Measurements from ENCODE around the gene PPARGC1A.

PPARGC1A gene

DNA sequence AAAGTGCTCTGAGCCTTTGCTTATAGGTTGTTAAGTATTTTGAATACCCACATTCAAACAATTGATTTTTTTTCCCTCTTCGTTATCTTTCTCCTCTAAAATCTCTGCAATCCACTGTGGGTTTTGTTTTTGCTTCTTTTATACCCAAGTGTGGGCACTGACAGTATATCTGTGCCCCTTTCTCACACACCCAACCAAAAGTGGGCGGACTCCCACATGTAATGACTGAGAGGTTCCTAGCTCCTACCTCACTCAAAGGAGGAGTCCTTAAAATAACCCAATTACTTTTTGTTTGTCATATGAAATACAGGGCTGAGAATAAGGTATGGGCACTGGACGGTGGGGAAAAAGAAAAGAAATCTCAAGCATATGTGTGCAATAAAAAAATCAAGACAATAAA lies 51.7 kb downstream of the PPARGC1A start:
- DNase-seq (ENCODE audit: low read depth): no peak

DNA sequence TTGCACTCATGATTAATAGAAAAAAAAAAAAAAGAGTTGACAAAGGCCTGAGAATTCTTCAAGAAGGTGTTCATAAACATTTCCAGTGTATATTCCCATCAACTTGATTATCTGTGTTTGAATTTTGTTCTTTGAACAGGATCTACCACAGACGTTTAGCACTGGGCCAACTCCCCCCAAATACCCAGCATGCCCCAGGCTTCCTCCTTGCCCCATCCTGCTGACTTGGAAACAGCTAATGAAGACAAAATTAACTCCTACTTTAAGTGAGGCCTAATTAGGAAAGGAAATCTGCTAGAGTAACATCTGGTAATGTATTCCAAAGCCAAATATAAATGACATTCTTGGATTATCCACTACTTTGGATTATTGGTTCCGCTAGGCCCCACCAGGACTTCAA lies 52.5 kb downstream of the PPARGC1A start:
- DNase-seq (ENCODE audit: low read depth): no peak

DNA sequence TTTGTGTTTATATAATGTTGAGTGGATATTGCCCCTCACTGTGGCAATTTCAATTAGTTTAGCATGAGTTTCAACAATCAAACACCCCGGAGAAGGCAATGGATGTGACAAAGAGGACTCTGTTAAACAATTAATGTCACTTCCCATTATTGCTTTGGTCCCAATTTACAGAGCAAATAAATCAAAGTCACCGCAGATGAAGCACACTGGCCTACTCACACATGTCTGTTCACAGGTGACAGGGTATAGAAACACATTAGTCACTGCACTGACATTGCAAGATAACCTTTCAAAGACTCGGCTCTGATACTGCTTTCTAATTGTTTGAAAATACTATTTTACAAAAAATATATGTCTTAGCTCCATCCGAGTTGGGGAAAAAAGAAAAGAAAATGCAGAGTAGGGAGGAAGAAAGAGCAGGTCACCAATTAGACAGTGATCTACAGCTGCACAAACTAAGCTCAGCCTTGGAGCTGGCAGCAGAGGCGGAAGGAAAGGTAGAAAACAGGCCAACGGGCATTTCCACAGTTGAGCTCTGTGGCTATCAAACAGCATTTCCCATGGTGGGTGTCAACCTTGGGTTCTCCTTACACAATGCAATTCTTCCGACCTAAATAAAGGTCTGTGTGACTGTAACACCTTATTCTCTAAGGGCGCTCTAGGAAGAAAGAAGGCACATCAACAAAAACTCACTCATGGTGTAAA lies 53.9 kb downstream of the PPARGC1A start:
- DNase-seq (ENCODE audit: low read depth): no peak

DNA sequence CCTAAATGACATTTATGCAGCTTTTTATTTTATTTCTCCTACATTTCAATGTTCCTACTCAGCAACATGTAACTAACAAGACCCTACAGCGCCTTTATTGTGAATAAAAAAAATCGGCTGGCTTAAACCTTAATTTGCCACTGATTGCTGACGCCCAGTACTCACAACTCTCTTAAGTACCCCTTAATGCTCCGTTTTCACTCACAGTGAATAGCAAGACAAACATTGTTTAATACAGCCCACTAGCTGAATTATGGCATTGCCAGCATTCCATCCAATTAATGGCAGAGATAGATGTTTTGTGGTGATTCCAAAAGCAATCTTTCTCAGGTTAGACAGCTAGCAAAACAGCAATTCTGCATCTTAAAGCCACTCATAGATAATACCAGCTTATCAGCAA lies 61.1 kb downstream of the PPARGC1A start:
- DNase-seq (ENCODE audit: low read depth): no peak

DNA sequence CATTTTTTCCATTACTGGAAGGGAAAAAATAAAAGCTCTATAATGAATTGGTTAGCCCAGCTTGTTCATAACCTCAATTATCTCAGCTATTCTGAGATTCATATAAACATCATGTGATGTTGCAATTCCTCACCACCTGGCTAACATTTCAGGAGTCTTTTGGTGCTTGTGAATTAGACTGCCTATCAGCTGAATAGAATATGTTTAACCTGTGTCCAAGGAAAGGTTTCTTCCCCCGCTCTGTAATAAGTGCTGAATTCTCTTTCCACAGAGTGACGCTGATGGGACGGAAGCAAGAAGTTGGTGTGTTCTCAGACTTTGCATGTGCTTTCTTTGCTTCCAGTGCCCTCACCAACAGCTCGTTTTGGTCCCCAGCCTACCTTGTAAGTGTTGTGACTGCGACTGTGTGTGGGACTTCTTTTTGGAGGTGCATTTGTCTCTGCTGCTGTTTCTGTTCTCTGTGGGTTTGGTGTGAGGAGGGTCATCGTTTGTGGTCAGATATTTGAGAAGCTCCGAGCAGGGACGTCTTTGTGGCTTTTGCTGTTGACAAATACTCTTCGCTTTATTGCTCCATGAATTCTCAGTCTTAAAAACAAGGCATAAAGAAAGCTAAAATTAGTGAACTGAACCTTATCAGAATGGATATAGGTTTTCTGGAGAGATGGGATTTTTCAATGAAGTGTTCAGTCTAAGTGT lies 61.7 kb downstream of the PPARGC1A start:
- DNase-seq (ENCODE audit: low read depth): no peak

DNA sequence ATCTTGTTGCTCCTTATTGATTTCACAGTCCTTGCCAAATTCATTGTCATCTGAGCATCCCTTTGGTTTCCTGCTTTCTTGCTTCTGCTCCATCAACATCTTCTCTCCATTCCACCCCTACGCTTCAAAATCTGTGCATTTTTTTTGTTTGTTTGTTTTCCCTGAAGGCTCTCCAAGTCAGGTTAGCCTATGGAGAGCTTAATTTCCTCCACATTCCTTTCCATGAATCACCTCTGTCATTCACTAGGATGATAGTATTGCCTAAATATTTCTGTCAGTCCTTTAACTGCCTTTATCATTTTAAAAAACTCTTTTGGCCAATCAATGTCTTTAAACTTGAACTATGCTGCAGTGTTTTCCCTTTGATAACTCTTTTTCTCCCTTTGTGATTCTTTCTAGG lies 67.7 kb downstream of the PPARGC1A start:
- no peak for DNase-seq (ENCODE audit: low read depth)

DNA sequence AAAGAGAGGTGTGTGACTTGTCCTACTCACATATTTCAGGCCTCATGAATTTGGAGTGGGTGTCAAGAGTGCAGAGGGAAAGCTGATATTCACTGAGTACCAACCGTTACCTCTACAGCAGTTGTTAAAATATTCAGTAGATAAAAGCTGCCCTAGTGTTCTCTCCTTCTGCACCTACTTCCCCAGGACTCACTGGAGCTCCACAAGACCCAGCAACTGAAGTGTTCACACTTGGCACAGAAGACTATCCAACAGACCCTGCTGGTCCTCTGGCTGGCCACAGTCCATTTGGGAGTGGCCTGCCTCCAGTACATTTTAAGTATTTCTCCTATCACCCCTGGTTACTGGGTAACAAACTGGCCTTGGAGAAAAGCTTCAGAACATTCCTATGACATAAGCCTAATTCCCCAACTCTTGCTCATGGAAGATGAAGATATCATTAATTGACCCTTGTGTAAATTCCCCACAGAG lies 70.8 kb downstream of the PPARGC1A start:
- DNase-seq (ENCODE audit: low read depth): no peak

DNA sequence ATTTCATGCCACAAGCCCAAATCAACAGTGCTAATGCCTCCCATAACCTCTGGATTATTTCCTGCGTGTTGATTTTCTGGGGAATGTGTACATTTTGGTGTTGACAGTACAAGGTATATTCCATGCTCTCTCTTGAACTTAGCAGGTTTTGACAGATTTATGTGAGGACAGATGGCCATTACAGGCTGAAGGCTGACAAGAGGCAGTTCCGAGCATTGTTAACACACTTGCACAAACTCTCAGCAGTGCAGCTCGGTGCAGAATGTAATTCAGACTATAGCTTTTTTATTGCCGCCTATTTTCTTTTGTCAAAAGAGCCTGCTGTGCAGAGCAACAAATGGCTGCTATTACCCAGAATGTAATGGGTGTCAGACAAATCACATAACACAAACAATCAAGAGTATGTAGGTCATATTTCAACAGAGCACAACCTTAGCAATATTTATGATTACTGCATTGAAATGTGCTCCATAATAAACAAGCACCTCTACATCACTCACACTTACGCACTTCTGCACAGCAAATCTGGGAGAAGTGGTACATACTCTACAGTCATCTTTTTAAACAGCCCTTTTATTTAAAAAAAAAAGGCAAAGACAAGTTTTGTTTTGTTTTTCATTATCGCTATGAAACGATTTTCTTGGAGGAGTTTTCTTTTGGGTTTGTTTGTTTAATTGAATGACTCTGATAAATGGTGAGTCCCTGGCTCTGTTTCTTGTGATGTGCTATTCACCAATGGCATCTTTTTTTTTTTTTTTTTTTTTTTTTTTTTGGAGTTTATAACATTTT lies 71.6 kb downstream of the PPARGC1A start:
- no peak for DNase-seq (ENCODE audit: low read depth)

DNA sequence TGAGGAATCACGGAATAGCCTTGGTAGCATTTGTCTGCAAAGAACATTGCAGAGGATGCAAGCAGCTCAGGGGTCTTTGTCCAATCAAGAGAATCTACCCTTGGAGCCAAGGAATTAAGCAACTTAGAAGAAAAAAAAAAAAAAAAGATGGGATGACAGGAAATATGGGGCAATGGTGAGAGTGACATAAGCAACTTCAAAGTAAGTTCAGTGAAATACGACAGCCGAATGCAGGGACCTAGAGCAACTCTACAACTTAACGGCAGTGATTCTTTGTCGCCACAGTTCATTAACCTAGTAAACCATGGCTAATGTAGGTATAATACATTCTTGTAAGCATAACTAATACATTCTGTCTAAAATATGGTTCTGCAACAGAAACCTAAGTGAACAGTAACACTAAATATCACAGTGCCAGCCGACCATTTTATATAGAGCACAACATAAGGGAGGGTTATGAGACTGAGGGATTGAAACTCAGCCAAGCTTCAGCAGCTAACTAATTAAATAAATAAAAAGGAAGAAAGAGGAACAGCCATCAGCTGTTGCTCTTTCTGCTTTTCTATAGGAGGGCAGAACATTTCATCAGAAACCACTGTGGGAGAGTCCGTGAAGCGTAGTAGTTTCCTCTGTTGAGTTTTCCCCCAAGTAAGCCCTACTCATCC lies 74.7 kb downstream of the PPARGC1A start:
- no peak for DNase-seq (ENCODE audit: low read depth)

DNA sequence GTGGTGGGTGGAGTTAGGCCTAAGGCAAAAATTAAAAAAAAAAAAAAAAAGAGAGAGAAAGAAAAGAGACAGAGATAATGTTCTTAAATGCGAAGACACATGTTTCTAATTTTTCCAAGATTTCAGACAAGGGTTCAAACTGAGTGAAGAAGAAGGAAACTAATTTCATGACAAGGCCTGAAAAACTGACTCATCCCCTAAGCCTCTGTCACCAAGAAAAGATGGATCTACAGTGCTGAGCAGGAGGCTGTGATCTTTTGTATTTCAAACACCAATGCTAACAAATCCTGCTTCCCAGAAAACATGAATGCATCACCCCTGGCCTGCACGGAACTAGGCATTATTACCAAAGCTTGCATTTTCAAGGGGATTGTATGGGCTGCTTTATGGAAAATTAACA lies 75.3 kb downstream of the PPARGC1A start:
- no peak for DNase-seq (ENCODE audit: low read depth)

DNA sequence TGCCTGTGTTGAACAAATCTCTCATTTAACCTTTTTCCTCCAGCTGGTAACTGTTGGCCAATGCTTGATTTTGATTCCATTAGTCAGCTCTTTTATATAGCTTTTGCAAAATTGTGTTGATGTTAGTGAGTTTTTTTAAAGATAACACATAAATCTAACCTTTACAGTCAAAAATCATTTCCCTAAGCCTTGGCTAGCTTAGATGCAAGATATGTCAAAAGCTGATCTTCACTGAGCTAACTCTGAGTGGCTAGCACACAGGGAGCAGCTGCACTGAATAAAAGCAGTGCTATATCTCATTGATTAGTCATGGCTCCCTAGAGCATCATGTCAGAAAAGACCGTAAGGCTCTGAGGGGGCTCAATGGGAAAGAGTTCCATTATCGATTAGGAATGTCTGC lies 78.7 kb downstream of the PPARGC1A start:
- no peak for DNase-seq (ENCODE audit: low read depth)

DNA sequence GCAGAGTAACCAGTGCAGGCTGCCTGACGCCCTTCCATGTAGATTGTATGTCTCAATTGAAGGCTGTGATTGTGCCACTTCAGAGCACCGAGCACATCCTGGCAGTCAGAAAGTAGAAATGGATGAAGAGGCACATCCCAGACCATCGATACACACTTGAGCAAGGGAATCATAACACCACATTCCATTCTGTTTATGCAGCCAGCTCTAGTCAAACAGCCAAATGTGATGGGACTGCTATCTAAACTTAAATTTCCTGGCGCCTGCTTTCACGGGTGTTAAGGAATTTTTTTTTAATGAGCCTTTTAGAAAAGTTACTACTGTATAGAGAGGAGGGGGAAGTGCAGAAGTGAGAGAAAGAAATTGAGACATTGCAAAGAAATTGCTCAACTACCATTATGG lies 84.4 kb downstream of the PPARGC1A start:
- DNase-seq (ENCODE audit: low read depth): no peak

DNA sequence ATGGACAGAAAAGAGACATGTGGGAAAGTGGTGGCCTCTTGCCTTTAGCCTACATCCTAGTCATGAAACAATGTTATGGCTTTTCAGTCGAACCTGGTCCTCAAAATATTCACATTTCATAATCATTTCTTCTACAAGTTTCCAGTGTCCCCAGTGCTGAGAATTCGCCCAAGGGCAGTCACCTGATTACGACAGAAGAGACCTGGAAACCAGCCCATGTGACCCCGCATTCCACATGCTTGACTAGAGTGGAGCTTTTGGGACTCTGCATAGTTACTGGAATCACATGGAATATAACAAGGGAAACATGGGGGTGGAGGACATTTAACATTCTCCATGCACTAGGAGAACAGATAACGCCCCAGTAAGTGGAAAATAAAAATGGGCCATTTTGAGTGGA lies 100.1 kb downstream of the PPARGC1A start:
- DNase-seq (ENCODE audit: low read depth): no peak

DNA sequence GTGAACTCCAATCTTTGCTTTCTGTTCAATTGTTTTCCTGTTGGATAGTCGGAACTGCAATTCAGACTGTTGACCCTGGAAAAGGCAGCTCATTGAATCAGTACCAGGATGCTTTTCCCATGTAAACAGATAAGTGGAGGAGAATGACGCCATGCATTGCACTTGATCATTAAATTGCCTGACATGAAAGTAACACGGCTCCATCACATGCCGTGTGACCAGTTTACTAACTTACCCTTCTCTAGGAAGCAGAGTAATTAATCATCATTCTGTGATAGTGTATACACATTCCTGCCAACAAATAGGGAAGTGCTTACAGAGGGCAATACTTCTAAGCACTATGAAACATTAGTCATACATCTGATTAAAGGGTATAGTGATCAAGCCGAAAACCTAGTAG lies 101.4 kb downstream of the PPARGC1A start:
- no peak for DNase-seq (ENCODE audit: low read depth)

DNA sequence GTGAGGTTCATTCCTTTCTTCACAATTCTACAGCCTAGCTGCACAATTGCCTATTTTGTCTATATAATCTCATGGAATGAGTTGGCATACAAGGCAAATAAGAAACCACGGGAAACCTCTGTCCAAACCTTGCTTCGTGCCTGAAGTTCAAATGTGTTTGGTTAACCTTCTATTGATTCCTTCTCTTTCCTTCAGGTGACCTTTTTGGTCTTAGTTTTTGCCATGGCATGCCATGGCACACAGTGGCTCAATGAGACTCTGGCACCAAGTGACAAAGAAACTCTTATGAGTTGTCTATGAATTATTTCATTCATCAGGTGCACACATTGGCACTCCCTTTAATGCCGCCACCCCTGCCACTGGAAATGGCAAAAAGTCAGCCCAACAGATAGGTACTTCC lies 101.8 kb downstream of the PPARGC1A start:
- no peak for DNase-seq (ENCODE audit: low read depth)

DNA sequence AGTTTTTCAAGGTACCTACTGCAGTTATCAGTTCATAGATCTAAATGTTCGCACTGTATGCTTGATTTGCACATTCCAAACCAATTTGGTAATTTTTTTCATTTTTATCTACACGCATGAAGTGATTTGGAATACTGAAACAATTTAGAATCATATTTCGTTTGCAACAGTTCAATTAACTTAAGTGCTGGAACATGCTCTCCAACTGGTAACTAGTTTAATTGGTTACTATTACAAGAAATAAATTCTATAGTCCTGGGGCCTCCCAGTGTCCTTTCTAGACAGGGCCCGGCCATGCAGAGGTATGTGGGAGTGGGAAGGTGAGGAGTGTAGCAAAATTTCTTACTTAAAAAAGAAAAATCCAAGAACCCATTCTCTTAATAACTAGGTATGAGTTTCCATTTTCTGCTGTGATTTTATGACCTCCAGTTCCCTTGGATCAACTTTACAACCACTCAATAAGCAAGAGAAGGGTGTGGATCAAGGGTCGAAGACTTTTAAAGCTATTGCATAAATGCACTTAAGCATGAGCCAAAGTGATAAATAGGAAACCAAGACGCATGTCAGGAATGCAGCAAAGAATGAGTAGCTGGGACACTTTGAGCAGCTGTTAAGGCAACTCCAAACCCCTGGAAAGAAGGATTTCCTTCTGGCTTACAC lies 106.9 kb downstream of the PPARGC1A start:
- no peak for DNase-seq (ENCODE audit: low read depth)

DNA sequence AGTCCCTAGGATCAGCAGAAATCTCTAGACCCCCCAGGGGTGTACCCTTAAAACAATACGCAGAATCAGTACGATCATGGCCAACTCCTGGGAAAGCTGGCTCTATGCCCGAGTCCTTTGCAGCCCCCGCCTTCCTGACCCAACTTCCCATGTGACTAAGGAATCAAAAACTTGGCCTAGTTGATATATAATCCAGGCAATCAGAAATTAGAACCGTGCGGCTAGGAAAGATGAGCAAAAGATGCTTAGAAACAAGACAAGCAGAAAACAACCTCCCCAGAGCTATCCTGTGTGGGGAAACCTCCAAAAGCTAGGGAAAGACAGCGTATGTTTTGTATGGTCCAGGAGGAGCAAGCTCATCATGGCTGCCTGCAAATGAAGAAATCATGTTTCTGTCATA lies 110.0 kb downstream of the PPARGC1A start:
- no peak for DNase-seq (ENCODE audit: low read depth)

DNA sequence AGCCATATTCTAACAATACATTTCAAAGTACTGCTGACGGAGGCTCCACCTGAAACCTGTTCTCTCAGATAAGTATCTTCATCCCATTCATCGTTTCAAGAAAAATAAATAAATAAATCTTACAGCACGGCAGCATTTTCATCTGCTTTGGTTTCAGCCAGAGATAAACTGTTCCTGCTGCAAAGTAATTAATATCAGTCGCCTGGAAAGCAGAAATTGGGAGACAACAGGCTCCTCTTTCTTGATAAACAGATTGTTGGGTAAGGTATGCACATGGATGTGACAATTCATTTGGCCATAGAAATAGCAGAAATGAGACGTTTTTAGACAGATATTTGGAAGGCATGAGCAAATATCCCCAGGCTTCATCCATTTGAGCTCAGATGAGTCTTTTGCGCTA lies 110.4 kb downstream of the PPARGC1A start:
- no peak for DNase-seq (ENCODE audit: low read depth)

DNA sequence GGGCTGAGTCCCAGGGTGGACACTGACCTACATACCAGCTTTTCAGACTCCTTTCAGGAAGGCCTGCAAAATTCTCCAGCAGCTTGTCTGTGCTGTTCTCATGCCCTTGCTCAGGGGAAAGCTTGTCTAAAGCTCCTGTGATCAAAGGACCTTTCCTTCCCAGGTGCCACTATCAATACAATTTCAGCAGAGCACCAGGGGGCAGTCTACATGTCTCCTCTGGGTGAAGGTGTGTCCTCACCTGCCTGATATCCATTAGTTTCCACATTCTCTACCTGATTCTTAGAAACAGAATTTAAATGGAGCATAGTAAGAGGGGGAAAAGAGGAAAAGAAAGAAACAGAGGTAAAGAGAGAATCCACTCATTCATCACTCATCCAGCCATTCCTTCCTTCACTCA lies 114.2 kb downstream of the PPARGC1A start:
- no peak for DNase-seq (ENCODE audit: low read depth)

DNA sequence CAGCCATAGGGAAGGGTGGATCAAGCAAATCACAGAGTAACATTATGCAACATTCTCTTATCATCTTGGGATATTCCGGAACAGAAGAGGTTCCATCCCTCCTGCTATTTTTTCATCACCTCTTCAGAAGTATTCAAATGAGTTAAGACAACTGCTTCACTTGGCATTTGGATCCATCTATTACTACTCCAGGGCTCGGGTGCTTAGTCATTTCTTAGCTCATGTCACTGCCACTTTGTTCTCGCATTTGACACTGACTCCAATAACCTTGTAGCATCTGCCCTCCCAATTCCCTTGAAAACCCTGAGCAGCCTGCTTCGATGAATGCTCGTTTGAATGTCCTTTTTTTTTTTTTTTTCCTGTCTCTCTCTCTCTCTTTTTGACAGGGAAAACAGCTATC lies 114.9 kb downstream of the PPARGC1A start:
- DNase-seq (ENCODE audit: low read depth): no peak

DNA sequence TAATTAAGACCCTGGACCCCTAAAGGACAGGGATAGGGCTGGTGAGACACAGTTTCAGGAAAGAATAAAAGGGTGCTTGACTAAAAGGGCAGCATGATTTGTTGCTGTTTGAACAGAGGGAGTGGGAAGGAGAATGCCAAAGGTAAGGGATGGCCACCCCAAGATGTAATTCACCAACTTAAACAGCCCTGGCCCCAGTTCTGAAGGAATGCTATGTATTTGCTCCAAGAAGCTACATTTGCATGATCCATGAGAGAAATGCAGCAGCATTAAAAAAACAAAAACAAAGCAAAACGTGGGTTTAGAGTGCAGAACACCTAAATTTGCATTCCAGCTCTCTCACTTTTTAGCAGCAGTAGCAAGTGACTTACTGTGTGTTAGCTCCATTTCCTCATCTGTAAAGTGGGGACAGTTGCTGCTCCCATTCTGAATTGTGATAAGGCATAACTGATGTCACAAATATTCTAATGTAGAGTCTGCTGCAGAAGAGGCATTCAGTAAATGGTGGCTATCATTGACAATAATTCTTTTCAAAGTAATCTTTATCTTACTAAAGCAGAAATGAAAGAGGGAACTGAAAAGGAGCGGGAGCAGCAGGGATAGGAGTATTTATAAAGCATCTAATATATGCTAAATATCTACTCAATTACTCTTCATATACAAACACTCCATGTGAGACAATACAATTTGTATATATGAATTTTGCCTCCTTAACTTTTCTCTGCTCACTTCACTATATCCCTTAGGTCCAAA lies 115.8 kb downstream of the PPARGC1A start:
- no peak for DNase-seq (ENCODE audit: low read depth)

Measured in stimulated activated CD8-positive, alpha-beta memory T cell treated with anti-CD3 and anti-CD28 coated beads, Interleukin-7, amount 100 ng/mL, for 24 hours (primary cell).